HK-2 (cell line): ENCODE results near the gene PXDN.
A peak's percentile ranks its signal among the peaks of the same experiment; 100 is the strongest.

Experiments used
- DNase-seq: peaks from one replicate; pipeline ENCODE4 v3.0.0-alpha.2; 2018; ENCODE audit not compliant: unreplicated experiment

PXDN gene

GRCh38 chr2:1754046-1754445 is 9.7 kb upstream of the PXDN start:
- DNase-seq, result no peak

GRCh38 chr2:1752751-1753150 is 8.4 kb upstream of the PXDN start:
- DNase-seq, result no peak

- no peak for DNase-seq
Measured at GRCh38 chr2:1751767-1752725, 7.7 kb upstream of the PXDN start.

GRCh38 chr2:1750933-1751766 is 6.8 kb upstream of the PXDN start:
- peak; percentile 76 for DNase-seq

GRCh38 chr2:1750270-1750932 is 6.1 kb upstream of the PXDN start:
- no peak for DNase-seq

GRCh38 chr2:1749489-1750119 is 5.3 kb upstream of the PXDN start:
- DNase-seq, result no peak

GRCh38 chr2:1748741-1749488 is 4.6 kb upstream of the PXDN start:
- no peak for DNase-seq

GRCh38 chr2:1748176-1748740 is 3.9 kb upstream of the PXDN start:
- no peak for DNase-seq

- no peak for DNase-seq
Measured at GRCh38 chr2:1747065-1747941, 3.0 kb upstream of the PXDN start.

- no peak for DNase-seq
Measured at GRCh38 chr2:1746174-1747064, 2.1 kb upstream of the PXDN start.

GRCh38 chr2:1745171-1746023 is 1.1 kb upstream of the PXDN start:
- no peak for DNase-seq

- DNase-seq, result peak; percentile 48
Measured at GRCh38 chr2:1744151-1744445, 217 bp downstream of the PXDN start.

- peak; percentile 37 for DNase-seq
Measured at GRCh38 chr2:1743396-1744150, 742 bp downstream of the PXDN start.

GRCh38 chr2:1742681-1743395 is 1.5 kb downstream of the PXDN start:
- DNase-seq, result peak; percentile 73

GRCh38 chr2:1742301-1742680 is 2.0 kb downstream of the PXDN start:
- no peak for DNase-seq

- no peak for DNase-seq
Measured at GRCh38 chr2:1741851-1742250, 2.5 kb downstream of the PXDN start.
